Colon (tissue), 2 donors: ENCODE results near the gene TMEM117.
"Not testable (repeated sequence)": the region's sequence is repeated elsewhere in the genome, so short reads cannot be mapped to it uniquely, and the experiment has no call there.

Experiments used
- FAIRE-seq: peaks from 2 replicates; lab custom pipeline; 2012; peaks lifted over from hg19 to GRCh38; lab: Jason Lieb, UNC
- donor health status: control.
- donor health status: control.

TMEM117 gene

GRCh38 chr12:44296624-44297197 lies 460.8 kb downstream of the TMEM117 start:
- FAIRE-seq: no peak

GRCh38 chr12:44299524-44299923 lies 463.6 kb downstream of the TMEM117 start:
- FAIRE-seq: no peak

- FAIRE-seq: no peak
Measured at GRCh38 chr12:44307506-44308168, 471.8 kb downstream of the TMEM117 start.

- no peak for FAIRE-seq
Measured at GRCh38 chr12:44313188-44313587, 477.3 kb downstream of the TMEM117 start.

GRCh38 chr12:44314007-44314500 lies 478.2 kb downstream of the TMEM117 start:
- FAIRE-seq: no peak

- FAIRE-seq: no peak
Measured at GRCh38 chr12:44317651-44318126, 481.8 kb downstream of the TMEM117 start.

- FAIRE-seq: no peak
Measured at GRCh38 chr12:44331269-44331668, 495.4 kb downstream of the TMEM117 start.

GRCh38 chr12:44334347-44334746 lies 498.5 kb downstream of the TMEM117 start:
- FAIRE-seq: no peak

- FAIRE-seq: no peak
Measured at GRCh38 chr12:44335030-44335429, 499.1 kb downstream of the TMEM117 start.

GRCh38 chr12:44336577-44336976 lies 500.7 kb downstream of the TMEM117 start:
- no peak for FAIRE-seq

- no peak for FAIRE-seq
Measured at GRCh38 chr12:44342371-44342770, 506.5 kb downstream of the TMEM117 start.

GRCh38 chr12:44347145-44347544 lies 511.3 kb downstream of the TMEM117 start:
- FAIRE-seq: no peak

- FAIRE-seq: no peak
Measured at GRCh38 chr12:44357494-44357893, 521.6 kb downstream of the TMEM117 start.

- FAIRE-seq: no peak
Measured at GRCh38 chr12:44358636-44359035, 522.8 kb downstream of the TMEM117 start.

GRCh38 chr12:44362947-44363346 lies 527.1 kb downstream of the TMEM117 start:
- no peak for FAIRE-seq

- no peak for FAIRE-seq
Measured at GRCh38 chr12:44367136-44367535, 531.3 kb downstream of the TMEM117 start.

- no peak for FAIRE-seq
Measured at GRCh38 chr12:44367916-44368315, 532.0 kb downstream of the TMEM117 start.

- no peak for FAIRE-seq
Measured at GRCh38 chr12:44369998-44370397, 534.1 kb downstream of the TMEM117 start.

- FAIRE-seq: no peak
Measured at GRCh38 chr12:44370982-44371381, 535.1 kb downstream of the TMEM117 start.

GRCh38 chr12:44372259-44372658 lies 536.4 kb downstream of the TMEM117 start:
- no peak for FAIRE-seq

- no peak for FAIRE-seq
Measured at GRCh38 chr12:44375694-44376093, 539.8 kb downstream of the TMEM117 start.

GRCh38 chr12:44377443-44378187 lies 541.7 kb downstream of the TMEM117 start:
- FAIRE-seq: no peak

- not testable (repeated sequence) for FAIRE-seq
Measured at GRCh38 chr12:44379113-44379512, 543.2 kb downstream of the TMEM117 start.
